ENCODE measurements around the gene SEMA5B.

The SEMA5B gene

GRCh38 chr3:123011447-123011846, 16.1 kb downstream of the SEMA5B start:
- no peak overlapping the region for H3K4me3 ChIP-seq (replicated peaks; ENCODE audit: low read depth, low read length)
- TF ChIP-seq CTCF (IDR thresholded peaks at IDR 0.05; ENCODE audit: low read depth, low read length, missing control alignments) = no peak
- DNase-seq (ENCODE audit: extremely low read depth, low read depth) = no peak

GRCh38 chr3:123008840-123009239, 18.7 kb downstream of the SEMA5B start:
- DNase-seq (ENCODE audit: extremely low read depth, low read depth) = no peak
- H3K4me3 ChIP-seq (replicated peaks; ENCODE audit: low read depth, low read length) = no peak overlapping the region
- TF ChIP-seq CTCF (IDR thresholded peaks at IDR 0.05; ENCODE audit: low read depth, low read length, missing control alignments) = no peak

- no peak for DNase-seq (ENCODE audit: extremely low read depth, low read depth)
- no peak for TF ChIP-seq CTCF (IDR thresholded peaks at IDR 0.05; ENCODE audit: low read depth, low read length, missing control alignments)
- no peak overlapping the region for H3K4me3 ChIP-seq (replicated peaks; ENCODE audit: low read depth, low read length)
These were observed 21.0 kb downstream of the SEMA5B start for GRCh38 chr3:123006609-123007008.

- TF ChIP-seq CTCF (IDR thresholded peaks at IDR 0.05; ENCODE audit: low read depth, low read length, missing control alignments) = no peak
- DNase-seq (ENCODE audit: extremely low read depth, low read depth) = no peak
- H3K4me3 ChIP-seq (replicated peaks; ENCODE audit: low read depth, low read length) = no peak overlapping the region
These were observed 22.3 kb downstream of the SEMA5B start for GRCh38 chr3:123005291-123005690.

- no peak for DNase-seq (ENCODE audit: extremely low read depth, low read depth)
These were observed 23.2 kb downstream of the SEMA5B start for GRCh38 chr3:123004201-123004918.

GRCh38 chr3:123002749-123003497, 24.6 kb downstream of the SEMA5B start:
- no peak overlapping the region for H3K4me3 ChIP-seq (replicated peaks; ENCODE audit: low read depth, low read length)
- TF ChIP-seq CTCF (IDR thresholded peaks at IDR 0.05; ENCODE audit: low read depth, low read length, missing control alignments) = no peak
- DNase-seq (ENCODE audit: extremely low read depth, low read depth) = no peak

More at GRCh38 chr3:123004201-123004918, 23.2 kb downstream of the SEMA5B start:
- TF ChIP-seq CTCF (IDR thresholded peaks at IDR 0.05; ENCODE audit: low read depth, low read length, missing control alignments) = no peak
- no peak overlapping the region for H3K4me3 ChIP-seq (replicated peaks; ENCODE audit: low read depth, low read length)

Data from HFF-Myc (cell line).